Glutamatergic neuron (in vitro differentiated cells): Measurements from ENCODE around the gene BANF2. TPM values are rescaled to one million over a fixed set of nuclear protein-coding genes. Genes with fewer than 3 reads are reported as not detected.

Source experiments
- DNase-seq: peaks from one replicate; pipeline ENCODE4 v3.0.0; 2022
- H3K27ac Mint-ChIP-seq: one replicate; pipeline ENCODE4 v1.8.0; 2020; ENCODE audit warnings: mild to moderate bottlenecking, mixed read lengths, inconsistent platforms; ENCODE audit not compliant: unreplicated experiment
- H3K27me3 Mint-ChIP-seq: one replicate; pipeline ENCODE4 v1.8.0; 2020; ENCODE audit warnings: mild to moderate bottlenecking, moderate library complexity, mixed read lengths, inconsistent platforms; ENCODE audit not compliant: unreplicated experiment
- H3K36me3 Mint-ChIP-seq: one replicate; pipeline ENCODE4 v1.8.0; 2020; ENCODE audit warnings: mild to moderate bottlenecking, mixed read lengths, inconsistent platforms; ENCODE audit not compliant: unreplicated experiment
- H3K4me1 Mint-ChIP-seq: one replicate; pipeline ENCODE4 v1.8.0; 2020; ENCODE audit warnings: mild to moderate bottlenecking, low read depth, mixed read lengths, inconsistent platforms; ENCODE audit not compliant: unreplicated experiment
- H3K4me3 Mint-ChIP-seq: one replicate; pipeline ENCODE4 v1.8.0; 2020; ENCODE audit warnings: mild to moderate bottlenecking, mixed read lengths, inconsistent platforms; ENCODE audit not compliant: unreplicated experiment
- H3K9me3 Mint-ChIP-seq: one replicate; pipeline ENCODE4 v1.8.0; 2020; ENCODE audit warnings: mild to moderate bottlenecking, moderate library complexity, mixed read lengths, inconsistent platforms; ENCODE audit not compliant: unreplicated experiment
- CTCF ChIP-seq: fragments of 200-600 bp; sonication (generic); IDR thresholded peaks from one replicate; pipeline ENCODE4 v1.5.0; 2021; ENCODE audit not compliant: partially characterized antibody, unreplicated experiment
- total RNA-seq: library from RNA; stranded (reverse); fragmentation: NEBNext Ultra II Directional; extraction: Animal tissue kit (Norgen Biotek cat#: 25700); gene quantifications from one replicate; pipeline ENCODE4 v1.2.1, GENCODE V29; 2021; ENCODE audit not compliant: unreplicated experiment

BANF2 gene
- total RNA-seq, 1 donor from 2014 or later, result not detected

GRCh38 chr20:17674722-17675518 lies 24.8 kb upstream of the BANF2 start:
- Mint-ChIP-seq H3K9me3 (peaks cover 2% of the 10 kb centered on the region), H3K36me3 (no peaks in the 10 kb centered on the region), H3K27ac (no peak overlapping the region), H3K4me3 (no peak overlapping the region), H3K4me1 (peaks cover 7% of the 10 kb centered on the region), H3K27me3 (peaks cover 4% of the 10 kb centered on the region)
- DNase-seq, result no peak
- TF ChIP-seq CTCF, result no peak

GRCh38 chr20:17675519-17676377 lies 24.0 kb upstream of the BANF2 start:
- peaks cover 8% of the 10 kb centered on the region for H3K27me3 Mint-ChIP-seq
- DNase-seq, result no peak
- peaks cover 7% of the 10 kb centered on the region for H3K9me3 Mint-ChIP-seq
- no peak overlapping the region for H3K27ac Mint-ChIP-seq
- no peak for TF ChIP-seq CTCF
- no peak overlapping the region for H3K4me3 Mint-ChIP-seq
- H3K36me3 Mint-ChIP-seq, result no peaks in the 10 kb centered on the region
- peaks cover 9% of the 10 kb centered on the region for H3K4me1 Mint-ChIP-seq

- Mint-ChIP-seq H3K9me3 (peaks cover 7% of the 10 kb centered on the region), H3K4me3 (no peak overlapping the region), H3K4me1 (peaks cover 9% of the 10 kb centered on the region), H3K27me3 (peaks cover 8% of the 10 kb centered on the region), H3K27ac (no peak overlapping the region), H3K36me3 (no peaks in the 10 kb centered on the region)
- TF ChIP-seq CTCF, result no peak
- DNase-seq, result no peak
Observed at GRCh38 chr20:17676378-17676759, 23.4 kb upstream of the BANF2 start.

- DNase-seq, result no peak
- Mint-ChIP-seq H3K4me1 (peaks cover 9% of the 10 kb centered on the region), H3K4me3 (no peak overlapping the region), H3K27ac (no peak overlapping the region), H3K27me3 (peaks cover 8% of the 10 kb centered on the region), H3K36me3 (no peaks in the 10 kb centered on the region), H3K9me3 (peaks cover 7% of the 10 kb centered on the region)
- no peak for TF ChIP-seq CTCF
Observed at GRCh38 chr20:17676942-17677341, 22.8 kb upstream of the BANF2 start.

- peaks cover 11% of the 10 kb centered on the region for H3K9me3 Mint-ChIP-seq
- H3K36me3 Mint-ChIP-seq, result no peaks in the 10 kb centered on the region
- no peak for DNase-seq
- TF ChIP-seq CTCF, result no peak
- H3K27me3 Mint-ChIP-seq, result peaks cover 10% of the 10 kb centered on the region
- peaks cover 9% of the 10 kb centered on the region for H3K4me1 Mint-ChIP-seq
- no peak overlapping the region for H3K4me3 Mint-ChIP-seq
- H3K27ac Mint-ChIP-seq, result no peak overlapping the region
Observed at GRCh38 chr20:17678295-17678694, 21.5 kb upstream of the BANF2 start.
